Colonic mucosa (tissue), 4 donors: ENCODE results near the gene TSFM. TPM values are rescaled to one million over a fixed set of nuclear protein-coding genes. Genes with fewer than 3 reads are reported as not detected.

Source experiments
- DNase-seq: peaks from one replicate; pipeline ENCODE4 v3.0.0-alpha.2; 2020
- H3K27ac ChIP-seq: fragments of 200-600 bp; one replicate; pipeline ENCODE4 v1.8.0; 2021
- H3K27me3 ChIP-seq: fragments of 200-600 bp; one replicate; pipeline ENCODE4 v1.8.0; 2021
- H3K36me3 ChIP-seq: fragments of 200-600 bp; one replicate; pipeline ENCODE4 v1.8.0; 2021
- H3K4me1 ChIP-seq: fragments of 200-600 bp; one replicate; pipeline ENCODE4 v1.8.0; 2021; ENCODE audit warnings: mild to moderate bottlenecking
- H3K4me3 ChIP-seq: fragments of 200-600 bp; one replicate; pipeline ENCODE4 v1.8.0; 2021
- H3K9ac ChIP-seq, 2 donors: one replicate each; pipeline ENCODE4 v1.7.0; 2013; ENCODE audit warnings: control low read depth in 2 of 2, low read depth in 2 of 2, low read length in 2 of 2
- H3K9me3 ChIP-seq: fragments of 200-600 bp; one replicate; pipeline ENCODE4 v1.8.0; 2021
- intact Hi-C: fragments of 100-400 bp; cut with DNase I; formaldehyde crosslinking; loops from one replicate; pipeline ENCODE4 v1.14.1; 2022
- total RNA-seq, 2 donors: library from RNA; stranded (reverse); fragmentation: NEBNext Ultra II Directional in 1 of 2; extraction: Animal tissue kit (Norgen Biotek cat#: 25700) in 1 of 2; gene quantifications; one replicate each; pipeline ENCODE4 v1.2.1, GENCODE V29; 2021
- TF ChIP-seq, protein P1 (sequence below): fragments of 200-600 bp; IDR thresholded peaks from one replicate; pipeline ENCODE4 v1.8.0; 2022; ENCODE audit warnings: antibody characterized with exemption, mild to moderate bottlenecking
- donor health status: healthy.
- donor health status: DM: no; HTN: no; CAD: no.
- donor health status: DM: no; HTN: no; CAD: no.

TSFM gene
- total RNA-seq, 2 donors from 2014 or later = 35.6 to 68.9 TPM

DNA sequence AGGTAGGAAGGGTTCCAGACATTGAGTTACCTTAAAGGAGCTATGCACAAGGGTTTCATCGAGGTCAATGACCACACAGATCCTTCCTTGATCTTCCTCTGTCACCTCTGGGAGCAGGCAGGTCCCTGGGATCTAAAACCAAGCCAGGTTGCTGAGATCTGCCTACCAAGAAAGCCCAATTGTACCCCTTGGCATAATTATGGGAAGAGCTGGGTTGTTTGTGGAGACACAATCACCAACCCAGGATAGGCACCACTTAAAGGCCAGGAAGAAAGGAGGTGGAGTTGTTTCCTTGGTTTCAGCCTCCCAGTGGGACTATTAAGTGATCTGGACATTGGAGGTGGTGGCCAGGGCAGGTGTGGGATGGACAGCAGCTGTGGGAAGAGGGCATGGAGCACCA lies 44.4 kb downstream of the TSFM start:
- Histone ChIP-seq H3K9me3 (no peaks in the 10 kb centered on the region), H3K4me1 (peaks cover 12% of the 10 kb centered on the region), H3K4me3 (no peak overlapping the region), H3K27ac (no peak overlapping the region), H3K9ac (no peak overlapping the region), H3K27me3 (no peaks in the 10 kb centered on the region), H3K36me3 (peaks cover 61% of the 10 kb centered on the region)
- intact Hi-C loops = no loop called here
- TF ChIP-seq, protein P1, sequence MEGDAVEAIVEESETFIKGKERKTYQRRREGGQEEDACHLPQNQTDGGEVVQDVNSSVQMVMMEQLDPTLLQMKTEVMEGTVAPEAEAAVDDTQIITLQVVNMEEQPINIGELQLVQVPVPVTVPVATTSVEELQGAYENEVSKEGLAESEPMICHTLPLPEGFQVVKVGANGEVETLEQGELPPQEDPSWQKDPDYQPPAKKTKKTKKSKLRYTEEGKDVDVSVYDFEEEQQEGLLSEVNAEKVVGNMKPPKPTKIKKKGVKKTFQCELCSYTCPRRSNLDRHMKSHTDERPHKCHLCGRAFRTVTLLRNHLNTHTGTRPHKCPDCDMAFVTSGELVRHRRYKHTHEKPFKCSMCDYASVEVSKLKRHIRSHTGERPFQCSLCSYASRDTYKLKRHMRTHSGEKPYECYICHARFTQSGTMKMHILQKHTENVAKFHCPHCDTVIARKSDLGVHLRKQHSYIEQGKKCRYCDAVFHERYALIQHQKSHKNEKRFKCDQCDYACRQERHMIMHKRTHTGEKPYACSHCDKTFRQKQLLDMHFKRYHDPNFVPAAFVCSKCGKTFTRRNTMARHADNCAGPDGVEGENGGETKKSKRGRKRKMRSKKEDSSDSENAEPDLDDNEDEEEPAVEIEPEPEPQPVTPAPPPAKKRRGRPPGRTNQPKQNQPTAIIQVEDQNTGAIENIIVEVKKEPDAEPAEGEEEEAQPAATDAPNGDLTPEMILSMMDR = no peak
- no peak for DNase-seq

DNA sequence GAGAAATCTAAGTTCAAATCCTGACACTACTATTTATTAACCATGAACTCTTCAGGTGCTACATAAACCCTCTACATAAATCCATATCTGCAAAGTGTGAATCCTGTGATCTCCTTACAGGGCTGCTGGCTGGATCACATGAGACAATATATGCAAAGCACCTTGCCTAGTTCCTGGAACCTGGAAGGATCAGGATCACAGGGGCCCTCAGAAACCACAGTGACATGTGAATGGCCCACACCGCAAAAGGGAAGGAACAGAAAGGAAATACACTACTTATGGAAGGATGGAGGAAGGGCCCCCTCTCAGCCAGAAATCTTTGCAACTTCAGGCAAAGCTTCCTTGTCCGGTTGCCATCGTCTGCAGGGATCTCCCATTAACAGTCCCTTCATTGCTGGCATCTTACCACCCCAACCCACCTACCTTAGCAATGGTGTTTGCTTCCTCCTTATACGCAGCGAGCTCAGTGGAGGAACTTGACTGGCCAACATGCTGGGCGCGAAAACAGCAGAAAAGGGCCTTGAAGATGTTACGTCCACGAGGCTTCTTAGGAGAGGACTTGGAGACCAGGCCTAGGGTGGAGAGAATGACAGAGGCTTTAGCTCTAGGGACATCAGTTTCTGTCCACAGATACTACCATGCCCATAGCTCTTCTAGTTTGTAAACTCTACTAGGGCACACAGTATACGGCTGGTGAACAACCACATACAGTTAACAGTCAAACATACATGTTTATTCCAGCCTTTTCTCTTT lies 46.6 kb downstream of the TSFM start:
- no peak overlapping the region for H3K27ac ChIP-seq
- no peak overlapping the region for H3K4me3 ChIP-seq
- H3K9me3 ChIP-seq = no peaks in the 10 kb centered on the region
- H3K36me3 ChIP-seq = peaks cover 41% of the 10 kb centered on the region
- intact Hi-C loops = no loop called here
- H3K4me1 ChIP-seq = peaks cover 22% of the 10 kb centered on the region
- no peak for DNase-seq
- H3K9ac ChIP-seq = no peak overlapping the region
- no peaks in the 10 kb centered on the region for H3K27me3 ChIP-seq
- TF ChIP-seq, protein P1 = no peak

DNA sequence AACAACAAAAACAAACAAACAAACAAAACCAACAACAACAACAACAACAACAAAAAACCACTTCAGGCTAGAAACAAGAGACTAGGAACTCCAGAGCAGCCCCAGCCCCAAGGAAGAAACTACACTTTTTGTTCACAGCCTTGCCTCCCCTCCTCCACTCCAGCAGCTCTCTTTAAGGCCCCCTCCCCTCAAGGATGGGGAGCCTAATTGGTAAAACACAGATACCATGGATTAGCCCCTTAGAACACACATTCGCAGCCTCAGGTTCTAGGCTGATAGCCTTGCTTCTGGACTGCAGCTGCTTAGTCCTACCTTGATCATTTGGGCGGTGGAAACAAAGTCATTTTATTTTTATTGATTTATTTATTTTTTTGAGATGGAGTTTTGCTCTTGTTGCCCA lies 47.8 kb downstream of the TSFM start:
- Histone ChIP-seq H3K27me3 (no peaks in the 10 kb centered on the region), H3K4me1 (peaks cover 34% of the 10 kb centered on the region), H3K9ac (no peak overlapping the region), H3K9me3 (no peaks in the 10 kb centered on the region), H3K27ac (no peak overlapping the region), H3K4me3 (no peak overlapping the region), H3K36me3 (peaks cover 30% of the 10 kb centered on the region)
- TF ChIP-seq, protein P1 = no peak
- DNase-seq = no peak
- intact Hi-C loops = loop anchor here (5.0 kb wide), 2 partner anchors 48 to 77 kb away; partner anchors contain the start of gene TSFM

DNA sequence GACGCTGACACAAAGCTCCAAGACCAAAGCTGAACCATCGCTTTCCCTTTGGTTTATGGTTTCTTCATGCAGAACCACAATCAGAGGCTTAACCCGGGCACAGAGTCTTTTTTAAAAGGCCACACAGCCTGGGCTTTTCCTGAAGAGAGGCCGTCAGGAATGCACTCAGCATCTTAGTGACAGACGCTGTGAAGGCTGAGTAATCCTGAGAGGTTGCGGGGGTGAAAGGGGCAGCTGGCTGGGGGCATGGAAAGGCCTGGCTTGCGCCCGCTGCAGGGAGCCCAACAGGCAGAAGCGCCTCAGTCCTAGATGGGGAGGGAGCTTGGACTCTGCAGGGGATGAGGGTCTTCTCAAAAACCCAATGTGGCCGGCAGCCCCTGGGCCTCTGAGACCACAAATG lies 50.4 kb downstream of the TSFM start:
- H3K4me1 ChIP-seq = peaks cover 59% of the 10 kb centered on the region
- TF ChIP-seq, protein P1 = no peak
- peaks cover 7% of the 10 kb centered on the region for H3K36me3 ChIP-seq
- H3K4me3 ChIP-seq = no peak overlapping the region
- intact Hi-C loops = loop anchor here (5.0 kb wide), 2 partner anchors 51 to 74 kb away; partner anchors contain the start of gene TSFM
- no peak overlapping the region for H3K27ac ChIP-seq
- H3K9ac ChIP-seq = peak overlapping the region in 1 of 2 donors; percentile 44
- DNase-seq = no peak
- no peaks in the 10 kb centered on the region for H3K9me3 ChIP-seq
- no peaks in the 10 kb centered on the region for H3K27me3 ChIP-seq

DNA sequence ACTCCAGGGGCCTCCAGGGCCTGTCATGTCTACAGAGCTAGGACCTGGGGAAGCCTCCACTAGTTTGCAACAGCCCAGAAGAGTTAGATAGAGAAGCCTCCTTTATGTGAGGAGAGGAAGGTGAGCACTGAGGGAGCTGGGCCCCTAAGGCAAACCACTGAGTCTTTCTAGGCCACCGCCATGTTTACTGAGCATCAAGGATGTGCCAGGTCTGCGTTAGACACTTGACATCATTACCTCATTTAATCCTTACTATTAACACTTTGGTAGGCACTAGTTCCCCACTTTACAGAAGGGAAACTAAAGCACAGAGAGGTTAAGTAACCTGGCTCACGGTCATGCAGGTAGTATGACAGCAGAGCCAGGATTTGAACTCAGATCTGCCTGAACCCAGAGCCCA lies 51.1 kb downstream of the TSFM start:
- TF ChIP-seq, protein P1 = no peak
- DNase-seq = no peak
- H3K36me3 ChIP-seq = peaks cover 7% of the 10 kb centered on the region
- H3K9ac ChIP-seq = no peak overlapping the region
- no peaks in the 10 kb centered on the region for H3K9me3 ChIP-seq
- H3K27me3 ChIP-seq = no peaks in the 10 kb centered on the region
- H3K4me1 ChIP-seq = peaks cover 66% of the 10 kb centered on the region
- no peak overlapping the region for H3K4me3 ChIP-seq
- no peak overlapping the region for H3K27ac ChIP-seq
- intact Hi-C loops = loop anchor here (5.0 kb wide), 2 partner anchors 51 to 74 kb away; partner anchors contain the start of gene TSFM
